ENCODE data around the gene TOX2. TPM values are rescaled to one million over a fixed set of nuclear protein-coding genes. Genes with fewer than 3 reads are reported as not detected.

Gene TOX2
- total RNA-seq, 1 donor, result 1.1 TPM

- Histone ChIP-seq H3K27me3 (ENCODE audit: insufficient read depth, low read length) (peaks cover 2% of the 10 kb centered on the region), H4K20me1 (ENCODE audit: insufficient read depth, low read length) (no peaks in the 10 kb centered on the region), H3K27ac (ENCODE audit: low read depth, low read length) (no peak overlapping the region), H3K4me1 (ENCODE audit: insufficient read depth, low read length) (peaks cover under 1% of the 10 kb centered on the region), H3K4me2 (ENCODE audit: insufficient read depth, low read length) (no peak overlapping the region), H2AFZ (ENCODE audit: low read length) (no peak overlapping the region), H3K4me3 (ENCODE audit: insufficient read depth, low read length) (no peak overlapping the region), H3K36me3 (ENCODE audit: insufficient read depth, low read length) (no peaks in the 10 kb centered on the region), H3K79me2 (ENCODE audit: insufficient read depth, low read length) (no peaks in the 10 kb centered on the region), H3K9me3 (ENCODE audit: low read depth, low read length) (no peaks in the 10 kb centered on the region)
- TF ChIP-seq CTCF (IDR thresholded peaks at IDR 0.05; ENCODE audit: extremely low read depth, low read depth, low read length), result no peak
- DNase-seq (ENCODE audit: insufficient read length, low spot score, missing footprints), result no peak
Observed at GRCh38 chr20:43969501-43970182, 55.0 kb downstream of the TOX2 start.

- TF ChIP-seq CTCF (IDR thresholded peaks at IDR 0.05; ENCODE audit: extremely low read depth, low read depth, low read length), result no peak
- Histone ChIP-seq H2AFZ (ENCODE audit: low read length) (no peak overlapping the region), H3K4me3 (ENCODE audit: insufficient read depth, low read length) (no peak overlapping the region)
Observed at GRCh38 chr20:43971267-43971666, 56.6 kb downstream of the TOX2 start.

GRCh38 chr20:43972051-43972450 lies 57.4 kb downstream of the TOX2 start:
- Histone ChIP-seq H3K4me1 (ENCODE audit: insufficient read depth, low read length) (peaks cover 10% of the 10 kb centered on the region), H3K9me3 (ENCODE audit: low read depth, low read length) (no peaks in the 10 kb centered on the region), H3K4me2 (ENCODE audit: insufficient read depth, low read length) (no peak overlapping the region), H3K79me2 (ENCODE audit: insufficient read depth, low read length) (no peaks in the 10 kb centered on the region), H3K36me3 (ENCODE audit: insufficient read depth, low read length) (no peaks in the 10 kb centered on the region), H2AFZ (ENCODE audit: low read length) (no peak overlapping the region), H4K20me1 (ENCODE audit: insufficient read depth, low read length) (no peaks in the 10 kb centered on the region), H3K27ac (ENCODE audit: low read depth, low read length) (no peak overlapping the region), H3K4me3 (ENCODE audit: insufficient read depth, low read length) (no peak overlapping the region), H3K27me3 (ENCODE audit: insufficient read depth, low read length) (no peaks in the 10 kb centered on the region)
- TF ChIP-seq CTCF (IDR thresholded peaks at IDR 0.05; ENCODE audit: extremely low read depth, low read depth, low read length), result no peak
- DNase-seq (ENCODE audit: insufficient read length, low spot score, missing footprints), result no peak

More at GRCh38 chr20:43971267-43971666, 56.6 kb downstream of the TOX2 start:
- H3K79me2 ChIP-seq (ENCODE audit: insufficient read depth, low read length), result no peaks in the 10 kb centered on the region
- DNase-seq (ENCODE audit: insufficient read length, low spot score, missing footprints), result no peak
- H3K27me3 ChIP-seq (ENCODE audit: insufficient read depth, low read length), result no peaks in the 10 kb centered on the region
- H3K36me3 ChIP-seq (ENCODE audit: insufficient read depth, low read length), result no peaks in the 10 kb centered on the region
- no peaks in the 10 kb centered on the region for H3K9me3 ChIP-seq (ENCODE audit: low read depth, low read length)
- H4K20me1 ChIP-seq (ENCODE audit: insufficient read depth, low read length), result no peaks in the 10 kb centered on the region
- no peak overlapping the region for H3K4me2 ChIP-seq (ENCODE audit: insufficient read depth, low read length)
- no peak overlapping the region for H3K27ac ChIP-seq (ENCODE audit: low read depth, low read length)
- H3K4me1 ChIP-seq (ENCODE audit: insufficient read depth, low read length), result peaks cover 10% of the 10 kb centered on the region

- no peak for TF ChIP-seq CTCF (IDR thresholded peaks at IDR 0.05; ENCODE audit: extremely low read depth, low read depth, low read length)
- H3K79me2 ChIP-seq (ENCODE audit: insufficient read depth, low read length), result no peaks in the 10 kb centered on the region
- H2AFZ ChIP-seq (ENCODE audit: low read length), result no peak overlapping the region
- H3K4me3 ChIP-seq (ENCODE audit: insufficient read depth, low read length), result no peak overlapping the region
- no peaks in the 10 kb centered on the region for H4K20me1 ChIP-seq (ENCODE audit: insufficient read depth, low read length)
- peaks cover 15% of the 10 kb centered on the region for H3K4me1 ChIP-seq (ENCODE audit: insufficient read depth, low read length)
- DNase-seq (ENCODE audit: insufficient read length, low spot score, missing footprints), result peak; percentile 68
- no peak overlapping the region for H3K27ac ChIP-seq (ENCODE audit: low read depth, low read length)
- no peak overlapping the region for H3K4me2 ChIP-seq (ENCODE audit: insufficient read depth, low read length)
- no peaks in the 10 kb centered on the region for H3K36me3 ChIP-seq (ENCODE audit: insufficient read depth, low read length)
- H3K27me3 ChIP-seq (ENCODE audit: insufficient read depth, low read length), result no peaks in the 10 kb centered on the region
- no peaks in the 10 kb centered on the region for H3K9me3 ChIP-seq (ENCODE audit: low read depth, low read length)
Observed at GRCh38 chr20:43972692-43973091, 58.0 kb downstream of the TOX2 start.
